HG02852 (cell line): Measurements from ENCODE around the gene PRCD.

ENCODE experiments used
- ATAC-seq: cut with Tn5 transposase; IDR thresholded peaks from one replicate; pipeline ENCODE4 v1.9.1; 2021; ENCODE audit warnings: mild to moderate bottlenecking, moderate library complexity; ENCODE audit not compliant: unreplicated experiment

The PRCD gene

GRCh38 chr17:76588182-76588581 lies 48.3 kb downstream of the PRCD start:
- no peak for ATAC-seq

GRCh38 chr17:76593384-76593826 lies 53.6 kb downstream of the PRCD start:
- no peak for ATAC-seq

- ATAC-seq: no peak
Observed at GRCh38 chr17:76593959-76594358, 54.1 kb downstream of the PRCD start.

- no peak for ATAC-seq
Observed at GRCh38 chr17:76594690-76595089, 54.8 kb downstream of the PRCD start.
